WTC11 (cell line): ENCODE data around the gene IZUMO4. TPM values are rescaled to one million over a fixed set of nuclear protein-coding genes. Genes with fewer than 3 reads are reported as not detected.

Experiments
- ATAC-seq: fragments of 200-7000 bp; cut with Tn5 transposase; 2 replicates; pipeline ENCODE4 v1.10.0; 2021; ENCODE audit warnings: mild to moderate bottlenecking, moderate library complexity
- CTCF ChIA-PET: fragments of 300-600 bp; sonication (Branson Sonifier 250); formaldehyde crosslinking; loops from one replicate; lab custom pipeline; 2021; ENCODE audit warnings: antibody characterized with exemption; lab: Charles Lee
- POLR2A ChIA-PET: fragments of 350-600 bp; sonication (Branson Sonifier 250); formaldehyde crosslinking; loops from one replicate; lab custom pipeline; 2021; ENCODE audit warnings: antibody characterized with exemption; lab: Charles Lee
- DNase-seq: peaks from one replicate; pipeline ENCODE4 v3.0.0; 2021; ENCODE audit warnings: low spot score
- H3K27ac Mint-ChIP-seq: 2 replicates; pipeline ENCODE4 v1.8.0; 2021; ENCODE audit warnings: mixed read lengths
- H3K27me3 Mint-ChIP-seq: 2 replicates; pipeline ENCODE4 v1.8.0; 2021; ENCODE audit warnings: low read depth, mild to moderate bottlenecking, moderate library complexity, mixed read lengths
- H3K36me3 Mint-ChIP-seq: 2 replicates; pipeline ENCODE4 v1.8.0; 2021; ENCODE audit warnings: mixed read lengths
- H3K4me1 Mint-ChIP-seq: 2 replicates; pipeline ENCODE4 v1.8.0; 2022; ENCODE audit warnings: mixed read lengths
- H3K4me3 Mint-ChIP-seq: 2 replicates; pipeline ENCODE4 v1.8.0; 2021; ENCODE audit warnings: mild to moderate bottlenecking, moderate library complexity, mixed read lengths
- H3K9me3 Mint-ChIP-seq: 2 replicates; pipeline ENCODE4 v1.8.0; 2021; ENCODE audit warnings: mixed read lengths
- AFF4 ChIP-seq: sonication (generic); formaldehyde crosslinking; IDR thresholded peaks from 2 replicates; pipeline ENCODE4 v1.8.1; 2023; ENCODE audit warnings: mild to moderate bottlenecking, missing genetic modification reagents, borderline replicate concordance
- CBFB ChIP-seq: sonication (generic); formaldehyde crosslinking; IDR thresholded peaks from 2 replicates; pipeline ENCODE4 v1.8.1; 2022; ENCODE audit warnings: mild to moderate bottlenecking, low read depth, missing genetic modification reagents
- CDX4 ChIP-seq: fragments of 250-450 bp; sonication (Bioruptor Pico); IDR thresholded peaks from 2 replicates; pipeline ENCODE4 v1.9.0; 2021; ENCODE audit warnings: moderate library complexity, mild to moderate bottlenecking, inconsistent platforms, borderline replicate concordance
- ELF4 ChIP-seq: sonication (generic); formaldehyde crosslinking; IDR thresholded peaks from 2 replicates; pipeline ENCODE4 v1.8.1; 2022; ENCODE audit warnings: low read depth, mild to moderate bottlenecking, moderate library complexity, missing genetic modification reagents
- EMX1 ChIP-seq: fragments of 250-450 bp; sonication (Bioruptor Pico); IDR thresholded peaks from 2 replicates; pipeline ENCODE4 v1.8.0; 2021; ENCODE audit warnings: mild to moderate bottlenecking
- GABPB1 ChIP-seq: sonication (generic); formaldehyde crosslinking; IDR thresholded peaks from 2 replicates; pipeline ENCODE4 v1.8.1; 2023; ENCODE audit warnings: mild to moderate bottlenecking, missing genetic modification reagents
- GTF2I ChIP-seq: fragments of 250-450 bp; sonication (Bioruptor Pico); conservative IDR thresholded peaks from 2 replicates; pipeline ENCODE4 v1.4.0; 2021; ENCODE audit warnings: mild to moderate bottlenecking
- JAZF1 ChIP-seq: fragments of 250-450 bp; sonication (Bioruptor Pico); IDR thresholded peaks from 2 replicates; pipeline ENCODE4 v1.9.0; 2021; ENCODE audit warnings: moderate library complexity, mild to moderate bottlenecking, inconsistent platforms
- MLX ChIP-seq: sonication (generic); formaldehyde crosslinking; IDR thresholded peaks from 2 replicates; pipeline ENCODE4 v1.8.1; 2023; ENCODE audit warnings: mild to moderate bottlenecking, missing genetic modification reagents, moderate library complexity
- RELA ChIP-seq: sonication (generic); formaldehyde crosslinking; IDR thresholded peaks from 2 replicates; pipeline ENCODE4 v1.8.1; 2022; ENCODE audit warnings: missing genetic modification reagents, mild to moderate bottlenecking, borderline replicate concordance
- total RNA-seq: library from RNA; stranded (reverse); gene quantifications from 3 replicates; pipeline ENCODE4 v1.2.3, GENCODE V29; 2021
- TF ChIP-seq, protein P1 (sequence below): sonication (generic); formaldehyde crosslinking; IDR thresholded peaks from 2 replicates; pipeline ENCODE4 v1.8.0; 2022; ENCODE audit warnings: mild to moderate bottlenecking, missing genetic modification reagents
- TF ChIP-seq, protein P2 (sequence below): fragments of 250-450 bp; sonication (Bioruptor Pico); IDR thresholded peaks from 2 replicates; pipeline ENCODE4 v1.9.0; 2021; ENCODE audit warnings: mild to moderate bottlenecking, borderline replicate concordance

The IZUMO4 gene
- total RNA-seq, 1 experiment from 2014 or later = 1.9 TPM

DNA sequence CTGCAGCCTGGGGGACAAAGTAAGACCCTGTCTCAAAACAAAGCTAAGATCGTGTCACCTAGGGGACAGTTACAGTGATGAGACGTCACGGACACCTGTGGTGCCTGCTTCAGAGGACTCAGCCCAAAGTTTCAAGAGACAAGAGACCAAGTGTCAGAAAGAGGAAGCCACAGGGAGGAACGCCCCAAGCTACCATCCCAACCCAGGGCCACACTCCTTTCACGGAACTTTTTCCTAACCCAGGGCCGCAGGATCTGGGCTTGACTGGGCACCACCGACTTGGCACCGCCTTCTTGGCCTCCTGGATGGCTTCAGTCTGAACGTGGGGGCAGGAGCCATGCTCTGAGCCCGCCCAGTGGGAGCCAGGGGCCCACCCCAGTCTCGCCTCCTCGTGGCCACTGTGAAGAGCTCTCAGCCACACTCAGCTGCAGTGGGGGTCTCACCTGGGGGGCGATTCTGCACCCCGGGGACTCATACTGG, 9.1 kb upstream of the IZUMO4 start (continued):
- TF ChIP-seq, protein P1, sequence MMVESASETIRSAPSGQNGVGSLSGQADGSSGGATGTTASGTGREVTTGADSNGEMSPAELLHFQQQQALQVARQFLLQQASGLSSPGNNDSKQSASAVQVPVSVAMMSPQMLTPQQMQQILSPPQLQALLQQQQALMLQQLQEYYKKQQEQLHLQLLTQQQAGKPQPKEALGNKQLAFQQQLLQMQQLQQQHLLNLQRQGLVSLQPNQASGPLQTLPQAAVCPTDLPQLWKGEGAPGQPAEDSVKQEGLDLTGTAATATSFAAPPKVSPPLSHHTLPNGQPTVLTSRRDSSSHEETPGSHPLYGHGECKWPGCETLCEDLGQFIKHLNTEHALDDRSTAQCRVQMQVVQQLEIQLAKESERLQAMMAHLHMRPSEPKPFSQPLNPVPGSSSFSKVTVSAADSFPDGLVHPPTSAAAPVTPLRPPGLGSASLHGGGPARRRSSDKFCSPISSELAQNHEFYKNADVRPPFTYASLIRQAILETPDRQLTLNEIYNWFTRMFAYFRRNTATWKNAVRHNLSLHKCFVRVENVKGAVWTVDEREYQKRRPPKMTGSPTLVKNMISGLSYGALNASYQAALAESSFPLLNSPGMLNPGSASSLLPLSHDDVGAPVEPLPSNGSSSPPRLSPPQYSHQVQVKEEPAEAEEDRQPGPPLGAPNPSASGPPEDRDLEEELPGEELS (CRISPR knock-in tag) = no peak

DNA sequence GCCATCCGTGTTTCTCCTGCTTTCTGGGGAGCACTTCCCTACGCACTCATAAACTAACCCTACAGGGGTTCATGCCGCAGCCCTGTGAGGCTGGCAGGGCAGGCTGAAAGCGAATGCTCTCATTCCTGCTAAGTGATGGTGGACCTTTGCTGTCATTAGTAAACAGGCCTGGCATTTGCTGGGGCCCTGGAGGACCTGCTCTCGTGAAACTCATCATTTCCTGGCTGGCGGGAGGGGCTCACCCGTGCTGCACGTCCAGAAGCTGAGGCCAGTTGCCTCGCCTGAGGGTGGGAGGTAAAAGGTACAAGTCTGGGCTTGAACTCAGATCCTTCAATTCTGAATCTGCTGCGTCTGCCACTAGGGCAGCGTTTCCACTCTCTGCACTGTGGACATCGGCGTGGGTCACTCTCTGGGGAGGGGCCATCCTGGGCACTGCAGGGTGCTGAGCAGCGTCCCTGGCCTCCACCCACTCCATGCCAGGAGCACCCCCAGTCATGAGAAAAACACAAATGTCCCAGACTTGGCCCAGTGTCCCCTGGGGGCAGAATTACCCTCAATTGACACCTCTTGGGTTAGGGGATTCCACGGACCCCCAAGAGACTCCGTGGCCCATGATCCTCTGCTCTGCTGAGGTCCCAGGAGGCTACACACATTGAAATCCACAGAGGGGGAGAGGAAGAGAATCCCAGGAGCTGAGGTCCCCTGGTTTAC, 7.6 kb upstream of the IZUMO4 start:
- peaks cover 23% of the 10 kb centered on the region for H3K4me1 Mint-ChIP-seq
- TF ChIP-seq GTF2I (CRISPR knock-in tag) = no peak
- no peak for TF ChIP-seq AFF4 (CRISPR knock-in tag)
- TF ChIP-seq, protein P2, sequence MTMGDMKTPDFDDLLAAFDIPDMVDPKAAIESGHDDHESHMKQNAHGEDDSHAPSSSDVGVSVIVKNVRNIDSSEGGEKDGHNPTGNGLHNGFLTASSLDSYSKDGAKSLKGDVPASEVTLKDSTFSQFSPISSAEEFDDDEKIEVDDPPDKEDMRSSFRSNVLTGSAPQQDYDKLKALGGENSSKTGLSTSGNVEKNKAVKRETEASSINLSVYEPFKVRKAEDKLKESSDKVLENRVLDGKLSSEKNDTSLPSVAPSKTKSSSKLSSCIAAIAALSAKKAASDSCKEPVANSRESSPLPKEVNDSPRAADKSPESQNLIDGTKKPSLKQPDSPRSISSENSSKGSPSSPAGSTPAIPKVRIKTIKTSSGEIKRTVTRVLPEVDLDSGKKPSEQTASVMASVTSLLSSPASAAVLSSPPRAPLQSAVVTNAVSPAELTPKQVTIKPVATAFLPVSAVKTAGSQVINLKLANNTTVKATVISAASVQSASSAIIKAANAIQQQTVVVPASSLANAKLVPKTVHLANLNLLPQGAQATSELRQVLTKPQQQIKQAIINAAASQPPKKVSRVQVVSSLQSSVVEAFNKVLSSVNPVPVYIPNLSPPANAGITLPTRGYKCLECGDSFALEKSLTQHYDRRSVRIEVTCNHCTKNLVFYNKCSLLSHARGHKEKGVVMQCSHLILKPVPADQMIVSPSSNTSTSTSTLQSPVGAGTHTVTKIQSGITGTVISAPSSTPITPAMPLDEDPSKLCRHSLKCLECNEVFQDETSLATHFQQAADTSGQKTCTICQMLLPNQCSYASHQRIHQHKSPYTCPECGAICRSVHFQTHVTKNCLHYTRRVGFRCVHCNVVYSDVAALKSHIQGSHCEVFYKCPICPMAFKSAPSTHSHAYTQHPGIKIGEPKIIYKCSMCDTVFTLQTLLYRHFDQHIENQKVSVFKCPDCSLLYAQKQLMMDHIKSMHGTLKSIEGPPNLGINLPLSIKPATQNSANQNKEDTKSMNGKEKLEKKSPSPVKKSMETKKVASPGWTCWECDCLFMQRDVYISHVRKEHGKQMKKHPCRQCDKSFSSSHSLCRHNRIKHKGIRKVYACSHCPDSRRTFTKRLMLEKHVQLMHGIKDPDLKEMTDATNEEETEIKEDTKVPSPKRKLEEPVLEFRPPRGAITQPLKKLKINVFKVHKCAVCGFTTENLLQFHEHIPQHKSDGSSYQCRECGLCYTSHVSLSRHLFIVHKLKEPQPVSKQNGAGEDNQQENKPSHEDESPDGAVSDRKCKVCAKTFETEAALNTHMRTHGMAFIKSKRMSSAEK (CRISPR knock-in tag) = no peak
- no peak for TF ChIP-seq JAZF1
- TF ChIP-seq EMX1 (CRISPR knock-in tag) = no peak
- TF ChIP-seq MLX (CRISPR knock-in tag) = no peak
- no peak for TF ChIP-seq GABPB1 (CRISPR knock-in tag)
- no peak for TF ChIP-seq ELF4 (CRISPR knock-in tag)
- TF ChIP-seq RELA = no peak
- TF ChIP-seq CBFB (CRISPR knock-in tag) = no peak
- no peak for TF ChIP-seq CDX4 (CRISPR knock-in tag)
- TF ChIP-seq, all 79 proteins: peak for 0
- ChIA-PET POLR2A (no interaction called here), CTCF (interaction anchor here (0.6 kb wide), 1 partner anchor 159 kb away, joined by 3 read pairs; no protein-coding TSS in a partner anchor)
- ATAC-seq (no peak), DNase-seq (no peak)
- Mint-ChIP-seq H3K9me3 (no peaks in the 10 kb centered on the region), H3K36me3 (no peaks in the 10 kb centered on the region), H3K27me3 (no peaks in the 10 kb centered on the region), H3K4me3 (no peak overlapping the region), H3K27ac (peak overlapping the region; percentile 92)
